GM18520 (cell line): ENCODE measurements around the gene INTS3.
"Not testable (repeated sequence)": the region's sequence is repeated elsewhere in the genome, so short reads cannot be mapped to it uniquely, and the experiment has no call there.

Experiments used
- ATAC-seq: cut with Tn5 transposase; IDR thresholded peaks from one replicate; pipeline ENCODE4 v1.9.1; 2021; ENCODE audit not compliant: unreplicated experiment

The INTS3 gene

GRCh38 chr1:153776845-153777370 lies 49.1 kb downstream of the INTS3 start:
- ATAC-seq = no peak

- no peak for ATAC-seq
Observed at GRCh38 chr1:153777648-153778047, 49.8 kb downstream of the INTS3 start.

- ATAC-seq = no peak
Observed at GRCh38 chr1:153778051-153778823, 50.4 kb downstream of the INTS3 start.

GRCh38 chr1:153778824-153779519 lies 51.1 kb downstream of the INTS3 start:
- ATAC-seq = no peak

- ATAC-seq = no peak
Observed at GRCh38 chr1:153779781-153780541, 52.1 kb downstream of the INTS3 start.

GRCh38 chr1:153780551-153780950 lies 52.7 kb downstream of the INTS3 start:
- ATAC-seq = no peak

GRCh38 chr1:153782648-153783047 lies 54.8 kb downstream of the INTS3 start:
- not testable (repeated sequence) for ATAC-seq

- peak; percentile 93 for ATAC-seq
Observed at GRCh38 chr1:153783233-153784190, 55.7 kb downstream of the INTS3 start.

- ATAC-seq = no peak
Observed at GRCh38 chr1:153786038-153786790, 58.4 kb downstream of the INTS3 start.

- no peak for ATAC-seq
Observed at GRCh38 chr1:153789478-153790034, 61.7 kb downstream of the INTS3 start.

GRCh38 chr1:153790313-153790965 lies 62.6 kb downstream of the INTS3 start:
- no peak for ATAC-seq

- ATAC-seq = peak; percentile 83
Observed at GRCh38 chr1:153790966-153791647, 63.3 kb downstream of the INTS3 start.

- no peak for ATAC-seq
Observed at GRCh38 chr1:153791648-153792253, 63.9 kb downstream of the INTS3 start.

- ATAC-seq = no peak
Observed at GRCh38 chr1:153792631-153793041, 64.8 kb downstream of the INTS3 start.

GRCh38 chr1:153793261-153793972 lies 65.6 kb downstream of the INTS3 start:
- no peak for ATAC-seq

- no peak for ATAC-seq
Observed at GRCh38 chr1:153793973-153794615, 66.2 kb downstream of the INTS3 start.
